PC-3 (cell line): ENCODE data around the gene ISG20.

ENCODE experiments used
- EZH2 ChIP-seq: fragments of 300-600 bp; sonication (generic); IDR thresholded peaks from one replicate; pipeline ENCODE4 v1.6.1; 2017; ENCODE audit warnings: antibody characterized with exemption, mild to moderate bottlenecking, low read length; ENCODE audit not compliant: unreplicated experiment
- TF ChIP-seq, protein P1 (sequence below): fragments of 300-600 bp; sonication (generic); conservative IDR thresholded peaks from 2 replicates; pipeline ENCODE4 v1.5.1; 2017; ENCODE audit warnings: antibody characterized with exemption, low read depth, mild to moderate bottlenecking, low read length

DNA sequence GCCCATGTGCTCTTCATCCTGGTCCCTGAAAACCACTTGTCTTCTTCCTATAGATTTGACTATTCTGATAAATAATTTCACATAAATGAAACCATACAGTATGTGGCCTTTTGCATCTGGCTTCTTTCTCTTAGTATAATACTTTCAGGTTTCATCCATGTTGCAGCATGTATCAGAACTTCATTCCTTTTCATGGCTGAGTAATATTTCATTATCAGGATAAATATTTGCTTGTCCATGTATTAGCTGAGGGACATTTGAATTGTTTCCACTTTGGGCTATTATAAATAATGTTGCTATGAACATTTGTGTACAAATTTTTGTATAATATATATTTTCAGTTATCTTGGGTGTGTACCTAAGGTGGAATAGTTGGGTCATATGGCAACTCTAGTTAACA is 47.4 kb upstream of the ISG20 start:
- TF ChIP-seq, protein P1, sequence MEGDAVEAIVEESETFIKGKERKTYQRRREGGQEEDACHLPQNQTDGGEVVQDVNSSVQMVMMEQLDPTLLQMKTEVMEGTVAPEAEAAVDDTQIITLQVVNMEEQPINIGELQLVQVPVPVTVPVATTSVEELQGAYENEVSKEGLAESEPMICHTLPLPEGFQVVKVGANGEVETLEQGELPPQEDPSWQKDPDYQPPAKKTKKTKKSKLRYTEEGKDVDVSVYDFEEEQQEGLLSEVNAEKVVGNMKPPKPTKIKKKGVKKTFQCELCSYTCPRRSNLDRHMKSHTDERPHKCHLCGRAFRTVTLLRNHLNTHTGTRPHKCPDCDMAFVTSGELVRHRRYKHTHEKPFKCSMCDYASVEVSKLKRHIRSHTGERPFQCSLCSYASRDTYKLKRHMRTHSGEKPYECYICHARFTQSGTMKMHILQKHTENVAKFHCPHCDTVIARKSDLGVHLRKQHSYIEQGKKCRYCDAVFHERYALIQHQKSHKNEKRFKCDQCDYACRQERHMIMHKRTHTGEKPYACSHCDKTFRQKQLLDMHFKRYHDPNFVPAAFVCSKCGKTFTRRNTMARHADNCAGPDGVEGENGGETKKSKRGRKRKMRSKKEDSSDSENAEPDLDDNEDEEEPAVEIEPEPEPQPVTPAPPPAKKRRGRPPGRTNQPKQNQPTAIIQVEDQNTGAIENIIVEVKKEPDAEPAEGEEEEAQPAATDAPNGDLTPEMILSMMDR: no peak
- TF ChIP-seq EZH2: no peak
